Measurements from ENCODE around the gene KSR2.

The KSR2 gene

GRCh38 chr12:117718141-117718540 lies 250.6 kb downstream of the KSR2 start:
- WGBS, result 60% methylated on average over 1 of the region's 1 CpG
- H2BK15ac ChIP-seq (ENCODE audit: low read depth, poor library complexity, severe bottlenecking), result no peak overlapping the region
- peak overlapping the region; percentile 33 for H2BK5ac ChIP-seq (ENCODE audit: low read depth, low read length, poor library complexity, severe bottlenecking)
- no peaks in the 10 kb centered on the region for H3K79me1 ChIP-seq (replicated peaks; ENCODE audit: low read length, poor library complexity, severe bottlenecking)
- H3K14ac ChIP-seq (ENCODE audit: low read length in 2 of 2), result no peak overlapping the region
- H3K9ac ChIP-seq (ENCODE audit: low read length), result peak overlapping the region; percentile 36
- no peak overlapping the region for H3K18ac ChIP-seq (ENCODE audit: low read depth in 1 of 2, low read length in 2 of 2)
- peaks cover 13% of the 10 kb centered on the region for H3K9me3 ChIP-seq (ENCODE audit: control insufficient read depth, low read length)
- H2AK5ac ChIP-seq (ENCODE audit: low read length, severe bottlenecking), result peak overlapping the region; percentile 92
- peak overlapping the region; percentile 74 for H3K27ac ChIP-seq (ENCODE audit: low read length, poor library complexity, severe bottlenecking)
- H3K4ac ChIP-seq (ENCODE audit: low read depth in 1 of 2, low read length in 2 of 2), result no peak overlapping the region
- no peak overlapping the region for H4K91ac ChIP-seq (ENCODE audit: low read length)
- no peak overlapping the region for H3K4me3 ChIP-seq (ENCODE audit: insufficient read depth in 1 of 2, low read depth in 1 of 2, low read length in 2 of 2)
- H2BK12ac ChIP-seq (ENCODE audit: low read length in 2 of 2), result no peak overlapping the region
- H3K4me1 ChIP-seq (ENCODE audit: control insufficient read depth, insufficient read depth, low read depth, low read length), result peaks cover 5% of the 10 kb centered on the region
- peaks cover 0 to 17% of the 10 kb centered on the region in 2 experiments for H3K27me3 ChIP-seq (ENCODE audit: control insufficient read depth in 1 of 2, insufficient read depth in 1 of 2, low read length in 2 of 2)
- no peak overlapping the region for H3K4me2 ChIP-seq (ENCODE audit: low read length, poor library complexity, severe bottlenecking)
- DNase-seq, result no peak
- H2BK120ac ChIP-seq (ENCODE audit: low read depth, low read length), result no peak overlapping the region
- no peak overlapping the region for H4K8ac ChIP-seq (ENCODE audit: low read length)
- no peak overlapping the region for H3K23ac ChIP-seq (ENCODE audit: low read length in 2 of 2)
- H2AFZ ChIP-seq (ENCODE audit: low read depth, low read length), result no peak overlapping the region
- H3K36me3 ChIP-seq (ENCODE audit: control insufficient read depth in 1 of 2, insufficient read depth in 2 of 2, low read depth in 1 of 2, low read length in 2 of 2), result no peaks in the 10 kb centered on the region

- Histone ChIP-seq H2AFZ (ENCODE audit: low read depth, low read length) (no peak overlapping the region), H2BK15ac (ENCODE audit: low read depth, poor library complexity, severe bottlenecking) (no peak overlapping the region), H2AK5ac (ENCODE audit: low read length, severe bottlenecking) (no peak overlapping the region), H3K9me3 (ENCODE audit: control insufficient read depth, low read length) (peaks cover 13% of the 10 kb centered on the region), H3K23ac (ENCODE audit: low read length in 2 of 2) (no peak overlapping the region), H4K8ac (ENCODE audit: low read length) (no peak overlapping the region), H3K4ac (ENCODE audit: low read depth in 1 of 2, low read length in 2 of 2) (no peak overlapping the region), H3K14ac (ENCODE audit: low read length in 2 of 2) (no peak overlapping the region), H3K9ac (ENCODE audit: low read length) (no peak overlapping the region), H3K4me1 (ENCODE audit: control insufficient read depth, insufficient read depth, low read depth, low read length) (peaks cover 5% of the 10 kb centered on the region), H3K27me3 (ENCODE audit: control insufficient read depth in 1 of 2, insufficient read depth in 1 of 2, low read length in 2 of 2) (peaks cover 0 to 41% of the 10 kb centered on the region in 2 experiments), H3K4me3 (ENCODE audit: insufficient read depth in 1 of 2, low read depth in 1 of 2, low read length in 2 of 2) (no peak overlapping the region), H2BK120ac (ENCODE audit: low read depth, low read length) (no peak overlapping the region), H2BK12ac (ENCODE audit: low read length in 2 of 2) (no peak overlapping the region), H4K91ac (ENCODE audit: low read length) (no peak overlapping the region), H3K4me2 (ENCODE audit: low read length, poor library complexity, severe bottlenecking) (no peak overlapping the region), H3K36me3 (ENCODE audit: control insufficient read depth in 1 of 2, insufficient read depth in 2 of 2, low read depth in 1 of 2, low read length in 2 of 2) (no peaks in the 10 kb centered on the region), H3K79me1 (replicated peaks; ENCODE audit: low read length, poor library complexity, severe bottlenecking) (no peaks in the 10 kb centered on the region), H3K18ac (ENCODE audit: low read depth in 1 of 2, low read length in 2 of 2) (no peak overlapping the region), H2BK5ac (ENCODE audit: low read depth, low read length, poor library complexity, severe bottlenecking) (no peak overlapping the region), H3K27ac (ENCODE audit: low read length, poor library complexity, severe bottlenecking) (no peak overlapping the region)
- DNase-seq, result no peak
- 73% methylated on average over 3 of the region's 4 CpGs for WGBS
Observed at GRCh38 chr12:117714203-117714602, 254.6 kb downstream of the KSR2 start.

DNA sequence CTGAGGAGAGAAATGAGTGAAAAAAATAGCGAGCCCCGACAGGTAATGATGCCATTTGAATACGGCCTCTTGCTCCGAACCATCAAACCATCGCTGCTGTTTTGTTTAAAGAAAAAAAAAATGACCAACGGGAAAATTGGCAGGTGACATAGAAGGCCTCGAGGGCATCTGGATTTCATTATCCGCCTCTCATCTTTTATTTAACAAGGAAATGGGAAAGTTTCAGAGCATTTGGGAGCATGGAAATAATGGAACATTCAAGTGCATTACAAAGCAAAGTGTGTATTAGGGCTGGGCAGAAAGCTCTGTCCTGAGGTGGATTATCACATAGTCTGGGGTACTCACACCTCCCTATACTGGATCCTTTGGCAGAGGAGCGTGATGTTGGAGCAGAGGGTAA lies 258.7 kb downstream of the KSR2 start:
- Histone ChIP-seq H3K79me1 (replicated peaks; ENCODE audit: low read length, poor library complexity, severe bottlenecking) (no peaks in the 10 kb centered on the region), H4K91ac (ENCODE audit: low read length) (no peak overlapping the region), H2BK15ac (ENCODE audit: low read depth, poor library complexity, severe bottlenecking) (no peak overlapping the region), H3K14ac (ENCODE audit: low read length in 2 of 2) (no peak overlapping the region), H4K8ac (ENCODE audit: low read length) (no peak overlapping the region), H3K4me1 (ENCODE audit: control insufficient read depth, insufficient read depth, low read depth, low read length) (peaks cover 3% of the 10 kb centered on the region), H2AFZ (ENCODE audit: low read depth, low read length) (no peak overlapping the region), H3K9ac (ENCODE audit: low read length) (no peak overlapping the region), H2BK5ac (ENCODE audit: low read depth, low read length, poor library complexity, severe bottlenecking) (no peak overlapping the region), H3K27ac (ENCODE audit: low read length, poor library complexity, severe bottlenecking) (no peak overlapping the region), H3K18ac (ENCODE audit: low read depth in 1 of 2, low read length in 2 of 2) (no peak overlapping the region), H3K36me3 (ENCODE audit: control insufficient read depth in 1 of 2, insufficient read depth in 2 of 2, low read depth in 1 of 2, low read length in 2 of 2) (no peaks in the 10 kb centered on the region), H3K4me2 (ENCODE audit: low read length, poor library complexity, severe bottlenecking) (no peak overlapping the region), H3K23ac (ENCODE audit: low read length in 2 of 2) (no peak overlapping the region), H2AK5ac (ENCODE audit: low read length, severe bottlenecking) (no peak overlapping the region), H2BK12ac (ENCODE audit: low read length in 2 of 2) (no peak overlapping the region), H2BK120ac (ENCODE audit: low read depth, low read length) (no peak overlapping the region), H3K4ac (ENCODE audit: low read depth in 1 of 2, low read length in 2 of 2) (no peak overlapping the region), H3K4me3 (ENCODE audit: insufficient read depth in 1 of 2, low read depth in 1 of 2, low read length in 2 of 2) (no peak overlapping the region), H3K27me3 (ENCODE audit: control insufficient read depth in 1 of 2, insufficient read depth in 1 of 2, low read length in 2 of 2) (peaks cover 0 to 40% of the 10 kb centered on the region in 2 experiments), H3K9me3 (ENCODE audit: control insufficient read depth, low read length) (peaks cover under 1% of the 10 kb centered on the region)
- 89% methylated on average over 9 of the region's 9 CpGs for WGBS
- DNase-seq, result no peak

DNA sequence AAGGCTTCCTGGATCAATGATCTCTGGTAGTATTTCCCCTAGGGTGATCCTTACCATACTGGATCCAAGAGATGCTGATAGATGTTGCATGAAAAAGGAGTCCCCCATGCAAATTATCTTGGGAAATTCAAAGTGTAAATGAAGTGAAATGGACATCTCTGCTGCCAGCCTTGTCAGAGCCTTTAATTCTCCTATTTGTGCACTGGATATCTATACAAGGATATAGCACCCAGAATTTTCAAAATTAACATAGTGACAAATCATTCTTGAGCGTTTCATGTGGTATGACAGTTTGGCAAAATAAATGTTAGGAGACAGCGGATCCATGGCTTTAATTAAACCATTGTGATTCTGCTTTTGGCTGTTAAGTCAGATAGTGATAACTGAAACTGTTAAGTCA lies 260.9 kb downstream of the KSR2 start:
- no peaks in the 10 kb centered on the region for H3K79me1 ChIP-seq (replicated peaks; ENCODE audit: low read length, poor library complexity, severe bottlenecking)
- H3K27me3 ChIP-seq (ENCODE audit: control insufficient read depth in 1 of 2, insufficient read depth in 1 of 2, low read length in 2 of 2), result peaks cover 0 to 38% of the 10 kb centered on the region in 2 experiments
- H2BK120ac ChIP-seq (ENCODE audit: low read depth, low read length), result no peak overlapping the region
- peak overlapping the region; percentile 26 for H2BK15ac ChIP-seq (ENCODE audit: low read depth, poor library complexity, severe bottlenecking)
- H4K91ac ChIP-seq (ENCODE audit: low read length), result no peak overlapping the region
- no peak overlapping the region for H2BK5ac ChIP-seq (ENCODE audit: low read depth, low read length, poor library complexity, severe bottlenecking)
- no peak overlapping the region for H3K14ac ChIP-seq (ENCODE audit: low read length in 2 of 2)
- H3K4me1 ChIP-seq (ENCODE audit: control insufficient read depth, insufficient read depth, low read depth, low read length), result no peaks in the 10 kb centered on the region
- H3K18ac ChIP-seq (ENCODE audit: low read depth in 1 of 2, low read length in 2 of 2), result no peak overlapping the region
- H2BK12ac ChIP-seq (ENCODE audit: low read length in 2 of 2), result no peak overlapping the region
- no peak overlapping the region for H3K9ac ChIP-seq (ENCODE audit: low read length)
- 67% methylated on average over 2 of the region's 2 CpGs for WGBS
- no peaks in the 10 kb centered on the region for H3K36me3 ChIP-seq (ENCODE audit: control insufficient read depth in 1 of 2, insufficient read depth in 2 of 2, low read depth in 1 of 2, low read length in 2 of 2)
- H3K23ac ChIP-seq (ENCODE audit: low read length in 2 of 2), result no peak overlapping the region
- H3K4me2 ChIP-seq (ENCODE audit: low read length, poor library complexity, severe bottlenecking), result no peak overlapping the region
- no peaks in the 10 kb centered on the region for H3K9me3 ChIP-seq (ENCODE audit: control insufficient read depth, low read length)
- no peak overlapping the region for H3K27ac ChIP-seq (ENCODE audit: low read length, poor library complexity, severe bottlenecking)
- no peak overlapping the region for H2AK5ac ChIP-seq (ENCODE audit: low read length, severe bottlenecking)
- no peak for DNase-seq
- H3K4ac ChIP-seq (ENCODE audit: low read depth in 1 of 2, low read length in 2 of 2), result no peak overlapping the region
- no peak overlapping the region for H2AFZ ChIP-seq (ENCODE audit: low read depth, low read length)
- no peak overlapping the region for H3K4me3 ChIP-seq (ENCODE audit: insufficient read depth in 1 of 2, low read depth in 1 of 2, low read length in 2 of 2)
- H4K8ac ChIP-seq (ENCODE audit: low read length), result no peak overlapping the region

Measured in mesenchymal stem cell (in vitro differentiated cells and primary cell).